Mesenchymal stem cell (in vitro differentiated cells and primary cell): ENCODE measurements around the gene POLR3C.
A peak's percentile ranks its signal among the peaks of the same experiment; 100 is the strongest.

Experiments used
- DNase-seq: peaks from one replicate; pipeline ENCODE4 v3.0.0-alpha.2; 2013
- H2AFZ ChIP-seq: one replicate; pipeline ENCODE4 v1.6.1; 2013; ENCODE audit warnings: low read depth, mild to moderate bottlenecking, control low read depth, inconsistent platforms, low read length, moderate library complexity
- H2AK5ac ChIP-seq: 2 replicates; pipeline ENCODE4 v1.6.1; 2013; ENCODE audit warnings: low read length, moderate library complexity, mild to moderate bottlenecking, inconsistent platforms; ENCODE audit not compliant: severe bottlenecking
- H2BK120ac ChIP-seq: one replicate; pipeline ENCODE4 v1.6.1; 2013; ENCODE audit warnings: low read depth, mild to moderate bottlenecking, inconsistent platforms, low read length, moderate library complexity
- H2BK12ac ChIP-seq, 2 experiments: one replicate each; pipeline ENCODE4 v1.6.1; 2013; ENCODE audit warnings: inconsistent platforms in 2 of 2, low read length in 2 of 2, mild to moderate bottlenecking in 2 of 2, moderate library complexity in 2 of 2, control low read depth in 1 of 2
- H2BK15ac ChIP-seq: one replicate; pipeline ENCODE4 v1.6.1; 2013; ENCODE audit warnings: mild to moderate bottlenecking, low read depth, inconsistent platforms; ENCODE audit not compliant: poor library complexity, severe bottlenecking
- H2BK5ac ChIP-seq: 2 replicates; pipeline ENCODE4 v1.6.1; 2013; ENCODE audit warnings: low read depth, mild to moderate bottlenecking, low read length, control low read depth, inconsistent platforms; ENCODE audit not compliant: poor library complexity, severe bottlenecking
- H3K14ac ChIP-seq, 2 experiments: one replicate each; pipeline ENCODE4 v1.6.1; 2013; ENCODE audit warnings: inconsistent platforms in 2 of 2, low read length in 2 of 2, control low read depth in 1 of 2, mild to moderate bottlenecking in 1 of 2, moderate library complexity in 1 of 2
- H3K18ac ChIP-seq, 2 experiments: one replicate each; pipeline ENCODE4 v1.6.1; 2013; ENCODE audit warnings: inconsistent platforms in 2 of 2, low read length in 2 of 2, control low read depth in 1 of 2, low read depth in 1 of 2, mild to moderate bottlenecking in 1 of 2
- H3K23ac ChIP-seq, 2 experiments: one replicate each; pipeline ENCODE4 v1.6.1; 2013; ENCODE audit warnings: inconsistent platforms in 2 of 2, low read length in 2 of 2, mild to moderate bottlenecking in 2 of 2, moderate library complexity in 2 of 2, control low read depth in 1 of 2
- H3K27ac ChIP-seq: 2 replicates; pipeline ENCODE4 v1.5.1; 2013; ENCODE audit warnings: mild to moderate bottlenecking, moderate library complexity, low read length, control low read depth, inconsistent platforms; ENCODE audit not compliant: poor library complexity, severe bottlenecking
- H3K27me3 ChIP-seq, 2 experiments: 2 replicates each; pipeline versions ENCODE4 v1.6.1 to v1.7.0; 2013; ENCODE audit warnings: low read length in 2 of 2, mild to moderate bottlenecking in 2 of 2, moderate library complexity in 2 of 2, control low read depth in 1 of 2, inconsistent platforms in 1 of 2; ENCODE audit not compliant: control insufficient read depth in 1 of 2, insufficient read depth in 1 of 2
- H3K36me3 ChIP-seq, 2 experiments: 2 replicates each; pipeline versions ENCODE4 v1.6.1 to v1.7.0; 2013; ENCODE audit warnings: low read length in 2 of 2, control low read depth in 1 of 2, inconsistent platforms in 1 of 2, low read depth in 1 of 2, mild to moderate bottlenecking in 1 of 2; ENCODE audit not compliant: insufficient read depth in 2 of 2, control insufficient read depth in 1 of 2
- H3K4ac ChIP-seq, 2 experiments: one replicate each; pipeline ENCODE4 v1.6.1; 2013; ENCODE audit warnings: inconsistent platforms in 2 of 2, low read length in 2 of 2, mild to moderate bottlenecking in 2 of 2, moderate library complexity in 2 of 2, control low read depth in 1 of 2, low read depth in 1 of 2
- H3K4me1 ChIP-seq: 2 replicates; pipeline ENCODE4 v1.6.1; 2013; ENCODE audit warnings: low read depth, low read length, control low read depth; ENCODE audit not compliant: control insufficient read depth, insufficient read depth
- H3K4me2 ChIP-seq: 2 replicates; pipeline ENCODE4 v1.6.1; 2013; ENCODE audit warnings: low read length, mild to moderate bottlenecking, inconsistent platforms; ENCODE audit not compliant: poor library complexity, severe bottlenecking
- H3K4me3 ChIP-seq, 2 experiments: 2 replicates each; pipeline versions ENCODE4 v1.5.1 to v1.7.0; 2013; ENCODE audit warnings: low read length in 2 of 2, mild to moderate bottlenecking in 2 of 2, control low read depth in 1 of 2, low read depth in 1 of 2; ENCODE audit not compliant: insufficient read depth in 1 of 2
- H3K79me1 ChIP-seq: replicated peaks from 2 replicates; pipeline ENCODE4 v1.6.1; 2013; ENCODE audit warnings: mild to moderate bottlenecking, control low read depth, low read length, inconsistent platforms; ENCODE audit not compliant: poor library complexity, severe bottlenecking
- H3K9ac ChIP-seq: 2 replicates; pipeline ENCODE4 v1.7.0; 2013; ENCODE audit warnings: mild to moderate bottlenecking, low read length, moderate library complexity
- H3K9me3 ChIP-seq: 2 replicates; pipeline ENCODE4 v1.7.0; 2013; ENCODE audit warnings: mild to moderate bottlenecking, low read length; ENCODE audit not compliant: control insufficient read depth
- H4K8ac ChIP-seq: one replicate; pipeline ENCODE4 v1.6.1; 2013; ENCODE audit warnings: inconsistent platforms, mild to moderate bottlenecking, low read length, moderate library complexity
- H4K91ac ChIP-seq: one replicate; pipeline ENCODE4 v1.6.1; 2013; ENCODE audit warnings: mild to moderate bottlenecking, low read length, inconsistent platforms
- WGBS: methylation state at CpG from one replicate; pipeline ENCODE4 v1.1.7; 2013; ENCODE audit warnings: mixed read lengths; 5-methylcytosine and 5-hydroxymethylcytosine counted together

The POLR3C gene

GRCh38 chr1:145845144-145845513 lies 21.1 kb downstream of the POLR3C start:
- Histone ChIP-seq H3K4me3 (peak overlapping the region in 1 of 2 experiments; percentile 81), H3K27ac (no peak overlapping the region), H2AFZ (no peak overlapping the region), H4K8ac (no peak overlapping the region), H2BK120ac (no peak overlapping the region), H3K9ac (peak overlapping the region; percentile 87), H3K14ac (no peak overlapping the region), H3K18ac (no peak overlapping the region), H4K91ac (no peak overlapping the region), H3K79me1 (peaks cover 2% of the 10 kb centered on the region), H3K9me3 (no peaks in the 10 kb centered on the region), H2BK12ac (no peak overlapping the region), H2BK15ac (no peak overlapping the region), H3K4me2 (peak overlapping the region; percentile 92), H3K27me3 (no peaks in the 10 kb centered on the region), H3K36me3 (peaks cover 34 to 68% of the 10 kb centered on the region in 2 experiments), H2BK5ac (no peak overlapping the region), H3K4me1 (peaks cover 16% of the 10 kb centered on the region), H3K4ac (no peak overlapping the region), H2AK5ac (no peak overlapping the region), H3K23ac (no peak overlapping the region)
- DNase-seq: no peak
- WGBS: 50% methylated on average over 4 of the region's 4 CpGs

GRCh38 chr1:145845514-145846161 lies 21.6 kb downstream of the POLR3C start, which contains the start of gene NUDT17:
NUDT17 (plus strand) TSS chr1:145845630; CDS start chr1:145845641, 11 bp downstream.
- peak within 1 kb of the TSS; percentile 94 to 98 for H3K4ac ChIP-seq
- H3K23ac ChIP-seq: peak within 1 kb of the TSS in 1 of 2 experiments; percentile 94
- H2BK12ac ChIP-seq: peak within 1 kb of the TSS in 1 of 2 experiments; percentile 28
- H3K18ac ChIP-seq: peak within 1 kb of the TSS; percentile 95 to 97
- H2BK15ac ChIP-seq: peak within 1 kb of the TSS; percentile 86
- peak within 1 kb of the TSS in 1 of 2 experiments; percentile 22 for H3K14ac ChIP-seq
- H3K79me1 ChIP-seq: peaks cover 2% of the 10 kb centered on the region
- 6% methylated on average over 40 of the region's 50 CpGs for WGBS
- H3K27ac ChIP-seq: peak within 1 kb of the TSS; percentile 54
- H4K91ac ChIP-seq: peak within 1 kb of the TSS; percentile 96
- H2BK5ac ChIP-seq: peak within 1 kb of the TSS; percentile 50
- peak within 1 kb of the TSS; percentile 49 for H2AK5ac ChIP-seq
- H3K9ac ChIP-seq: peak within 1 kb of the TSS; percentile 87
- peak within 1 kb of the TSS; percentile 64 for H2BK120ac ChIP-seq
- peak within 1 kb of the TSS; percentile 92 for H3K4me2 ChIP-seq
- H2AFZ ChIP-seq: peak within 1 kb of the TSS; percentile 78
- peak within 1 kb of the TSS; percentile 99 for H4K8ac ChIP-seq
- peaks cover 20% of the 10 kb centered on the region for H3K4me1 ChIP-seq
- H3K36me3 ChIP-seq: peaks cover 39 to 68% of the 10 kb centered on the region in 2 experiments
- H3K27me3 ChIP-seq: no peaks in the 10 kb centered on the region
- peak; percentile 80 for DNase-seq
- no peaks in the 10 kb centered on the region for H3K9me3 ChIP-seq
- peak within 1 kb of the TSS; percentile 64 to 81 for H3K4me3 ChIP-seq

- Histone ChIP-seq H3K4me1 (peaks cover 20% of the 10 kb centered on the region), H3K4ac (peak overlapping the region in 1 of 2 experiments; percentile 98), H2BK120ac (no peak overlapping the region), H3K9ac (peak overlapping the region; percentile 87), H3K36me3 (peaks cover 41 to 68% of the 10 kb centered on the region in 2 experiments), H3K18ac (peak overlapping the region; percentile 95 to 97), H3K14ac (no peak overlapping the region), H3K27me3 (no peaks in the 10 kb centered on the region), H2BK15ac (no peak overlapping the region), H3K79me1 (peaks cover 2% of the 10 kb centered on the region), H4K91ac (no peak overlapping the region), H3K4me3 (peak overlapping the region in 1 of 2 experiments; percentile 81), H3K27ac (peak overlapping the region; percentile 54), H2AK5ac (peak overlapping the region; percentile 49), H2AFZ (no peak overlapping the region), H3K23ac (no peak overlapping the region), H2BK12ac (no peak overlapping the region), H3K4me2 (peak overlapping the region; percentile 92), H4K8ac (peak overlapping the region; percentile 99), H2BK5ac (no peak overlapping the region), H3K9me3 (no peaks in the 10 kb centered on the region)
- peak; percentile 40 for DNase-seq
- 80% methylated on average over 3 of the region's 3 CpGs for WGBS
These were observed 22.2 kb downstream of the POLR3C start for GRCh38 chr1:145846201-145846612.

GRCh38 chr1:145847827-145848226 lies 23.8 kb downstream of the POLR3C start:
- Histone ChIP-seq H3K4me1 (peaks cover 20% of the 10 kb centered on the region), H3K14ac (no peak overlapping the region), H3K4me3 (no peak overlapping the region), H2BK5ac (no peak overlapping the region), H2AK5ac (peak overlapping the region; percentile 34), H4K8ac (no peak overlapping the region), H3K36me3 (peaks cover 35 to 68% of the 10 kb centered on the region in 2 experiments), H3K4me2 (no peak overlapping the region), H3K9ac (no peak overlapping the region), H2BK12ac (no peak overlapping the region), H3K18ac (no peak overlapping the region), H2BK15ac (no peak overlapping the region), H3K23ac (no peak overlapping the region), H4K91ac (no peak overlapping the region), H2BK120ac (no peak overlapping the region), H3K4ac (no peak overlapping the region), H3K9me3 (no peaks in the 10 kb centered on the region), H3K27ac (no peak overlapping the region), H2AFZ (no peak overlapping the region), H3K27me3 (no peaks in the 10 kb centered on the region), H3K79me1 (peaks cover 2% of the 10 kb centered on the region)
- 92% methylated on average over 3 of the region's 3 CpGs for WGBS
- DNase-seq: no peak
